ENCODE measurements around the gene C3orf20.

DNA sequence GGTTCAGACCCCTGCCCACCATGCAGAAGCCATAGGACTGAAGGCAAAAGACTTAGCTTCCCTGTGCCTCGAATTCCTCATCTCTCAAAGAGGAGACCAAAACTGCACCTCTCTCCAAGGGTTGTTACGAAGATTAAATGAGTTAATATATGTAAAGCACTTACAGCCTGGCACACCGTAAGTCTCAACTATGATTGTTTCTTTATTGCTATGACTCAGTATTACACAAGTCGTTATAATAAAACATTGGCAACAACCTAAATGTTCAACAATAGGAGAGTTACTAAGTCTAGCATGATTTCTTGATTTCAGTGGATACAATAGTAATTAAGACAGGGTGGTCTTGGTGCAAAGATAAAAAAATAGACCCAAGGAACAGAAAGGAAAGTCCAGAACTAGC is 124.2 kb downstream of the C3orf20 start:
- TF ChIP-seq, protein P1, sequence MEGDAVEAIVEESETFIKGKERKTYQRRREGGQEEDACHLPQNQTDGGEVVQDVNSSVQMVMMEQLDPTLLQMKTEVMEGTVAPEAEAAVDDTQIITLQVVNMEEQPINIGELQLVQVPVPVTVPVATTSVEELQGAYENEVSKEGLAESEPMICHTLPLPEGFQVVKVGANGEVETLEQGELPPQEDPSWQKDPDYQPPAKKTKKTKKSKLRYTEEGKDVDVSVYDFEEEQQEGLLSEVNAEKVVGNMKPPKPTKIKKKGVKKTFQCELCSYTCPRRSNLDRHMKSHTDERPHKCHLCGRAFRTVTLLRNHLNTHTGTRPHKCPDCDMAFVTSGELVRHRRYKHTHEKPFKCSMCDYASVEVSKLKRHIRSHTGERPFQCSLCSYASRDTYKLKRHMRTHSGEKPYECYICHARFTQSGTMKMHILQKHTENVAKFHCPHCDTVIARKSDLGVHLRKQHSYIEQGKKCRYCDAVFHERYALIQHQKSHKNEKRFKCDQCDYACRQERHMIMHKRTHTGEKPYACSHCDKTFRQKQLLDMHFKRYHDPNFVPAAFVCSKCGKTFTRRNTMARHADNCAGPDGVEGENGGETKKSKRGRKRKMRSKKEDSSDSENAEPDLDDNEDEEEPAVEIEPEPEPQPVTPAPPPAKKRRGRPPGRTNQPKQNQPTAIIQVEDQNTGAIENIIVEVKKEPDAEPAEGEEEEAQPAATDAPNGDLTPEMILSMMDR (conservative IDR thresholded peaks at IDR 0.05; ENCODE audit: low read depth in 2 of 2): no peak
- TF ChIP-seq POLR2AphosphoS5 (IDR thresholded peaks at IDR 0.05; ENCODE audit: low read depth) (no peak), CREB1 (CRISPR knock-in tag; IDR thresholded peaks at IDR 0.05; ENCODE audit: low read depth) (no peak), EZH2phosphoT487 (IDR thresholded peaks at IDR 0.05; ENCODE audit: unreplicated experiment) (no peak), JUNB (IDR thresholded peaks at IDR 0.05; ENCODE audit: unreplicated experiment) (no peak), EZH2 (IDR thresholded peaks at IDR 0.05; ENCODE audit: low read depth, unreplicated experiment) (no peak), STAT1 (IDR thresholded peaks at IDR 0.05; ENCODE audit: unreplicated experiment) (no peak), ZNF331 (CRISPR knock-in tag; IDR thresholded peaks at IDR 0.05; ENCODE audit: low read depth) (no peak), NANOG (IDR thresholded peaks at IDR 0.05; ENCODE audit: borderline replicate concordance) (no peak)
- TF ChIP-seq, protein P2, sequence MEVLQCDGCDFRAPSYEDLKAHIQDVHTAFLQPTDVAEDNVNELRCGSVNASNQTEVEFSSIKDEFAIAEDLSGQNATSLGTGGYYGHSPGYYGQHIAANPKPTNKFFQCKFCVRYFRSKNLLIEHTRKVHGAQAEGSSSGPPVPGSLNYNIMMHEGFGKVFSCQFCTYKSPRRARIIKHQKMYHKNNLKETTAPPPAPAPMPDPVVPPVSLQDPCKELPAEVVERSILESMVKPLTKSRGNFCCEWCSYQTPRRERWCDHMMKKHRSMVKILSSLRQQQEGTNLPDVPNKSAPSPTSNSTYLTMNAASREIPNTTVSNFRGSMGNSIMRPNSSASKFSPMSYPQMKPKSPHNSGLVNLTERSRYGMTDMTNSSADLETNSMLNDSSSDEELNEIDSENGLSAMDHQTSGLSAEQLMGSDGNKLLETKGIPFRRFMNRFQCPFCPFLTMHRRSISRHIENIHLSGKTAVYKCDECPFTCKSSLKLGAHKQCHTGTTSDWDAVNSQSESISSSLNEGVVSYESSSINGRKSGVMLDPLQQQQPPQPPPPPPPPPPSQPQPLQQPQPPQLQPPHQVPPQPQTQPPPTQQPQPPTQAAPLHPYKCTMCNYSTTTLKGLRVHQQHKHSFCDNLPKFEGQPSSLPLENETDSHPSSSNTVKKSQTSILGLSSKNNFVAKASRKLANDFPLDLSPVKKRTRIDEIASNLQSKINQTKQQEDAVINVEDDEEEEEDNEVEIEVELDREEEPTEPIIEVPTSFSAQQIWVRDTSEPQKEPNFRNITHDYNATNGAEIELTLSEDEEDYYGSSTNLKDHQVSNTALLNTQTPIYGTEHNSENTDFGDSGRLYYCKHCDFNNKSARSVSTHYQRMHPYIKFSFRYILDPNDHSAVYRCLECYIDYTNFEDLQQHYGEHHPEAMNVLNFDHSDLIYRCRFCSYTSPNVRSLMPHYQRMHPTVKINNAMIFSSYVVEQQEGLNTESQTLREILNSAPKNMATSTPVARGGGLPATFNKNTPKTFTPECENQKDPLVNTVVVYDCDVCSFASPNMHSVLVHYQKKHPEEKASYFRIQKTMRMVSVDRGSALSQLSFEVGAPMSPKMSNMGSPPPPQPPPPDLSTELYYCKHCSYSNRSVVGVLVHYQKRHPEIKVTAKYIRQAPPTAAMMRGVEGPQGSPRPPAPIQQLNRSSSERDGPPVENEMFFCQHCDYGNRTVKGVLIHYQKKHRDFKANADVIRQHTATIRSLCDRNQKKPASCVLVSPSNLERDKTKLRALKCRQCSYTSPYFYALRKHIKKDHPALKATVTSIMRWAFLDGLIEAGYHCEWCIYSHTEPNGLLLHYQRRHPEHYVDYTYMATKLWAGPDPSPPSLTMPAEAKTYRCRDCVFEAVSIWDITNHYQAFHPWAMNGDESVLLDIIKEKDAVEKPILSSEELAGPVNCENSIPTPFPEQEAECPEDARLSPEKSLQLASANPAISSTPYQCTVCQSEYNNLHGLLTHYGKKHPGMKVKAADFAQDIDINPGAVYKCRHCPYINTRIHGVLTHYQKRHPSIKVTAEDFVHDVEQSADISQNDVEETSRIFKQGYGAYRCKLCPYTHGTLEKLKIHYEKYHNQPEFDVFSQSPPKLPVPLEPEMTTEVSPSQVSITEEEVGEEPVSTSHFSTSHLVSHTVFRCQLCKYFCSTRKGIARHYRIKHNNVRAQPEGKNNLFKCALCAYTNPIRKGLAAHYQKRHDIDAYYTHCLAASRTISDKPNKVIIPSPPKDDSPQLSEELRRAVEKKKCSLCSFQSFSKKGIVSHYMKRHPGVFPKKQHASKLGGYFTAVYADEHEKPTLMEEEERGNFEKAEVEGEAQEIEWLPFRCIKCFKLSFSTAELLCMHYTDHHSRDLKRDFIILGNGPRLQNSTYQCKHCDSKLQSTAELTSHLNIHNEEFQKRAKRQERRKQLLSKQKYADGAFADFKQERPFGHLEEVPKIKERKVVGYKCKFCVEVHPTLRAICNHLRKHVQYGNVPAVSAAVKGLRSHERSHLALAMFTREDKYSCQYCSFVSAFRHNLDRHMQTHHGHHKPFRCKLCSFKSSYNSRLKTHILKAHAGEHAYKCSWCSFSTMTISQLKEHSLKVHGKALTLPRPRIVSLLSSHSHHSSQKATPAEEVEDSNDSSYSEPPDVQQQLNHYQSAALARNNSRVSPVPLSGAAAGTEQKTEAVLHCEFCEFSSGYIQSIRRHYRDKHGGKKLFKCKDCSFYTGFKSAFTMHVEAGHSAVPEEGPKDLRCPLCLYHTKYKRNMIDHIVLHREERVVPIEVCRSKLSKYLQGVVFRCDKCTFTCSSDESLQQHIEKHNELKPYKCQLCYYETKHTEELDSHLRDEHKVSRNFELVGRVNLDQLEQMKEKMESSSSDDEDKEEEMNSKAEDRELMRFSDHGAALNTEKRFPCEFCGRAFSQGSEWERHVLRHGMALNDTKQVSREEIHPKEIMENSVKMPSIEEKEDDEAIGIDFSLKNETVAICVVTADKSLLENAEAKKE (CRISPR knock-in tag; IDR thresholded peaks at IDR 0.05): no peak
- TF ChIP-seq, protein P3, sequence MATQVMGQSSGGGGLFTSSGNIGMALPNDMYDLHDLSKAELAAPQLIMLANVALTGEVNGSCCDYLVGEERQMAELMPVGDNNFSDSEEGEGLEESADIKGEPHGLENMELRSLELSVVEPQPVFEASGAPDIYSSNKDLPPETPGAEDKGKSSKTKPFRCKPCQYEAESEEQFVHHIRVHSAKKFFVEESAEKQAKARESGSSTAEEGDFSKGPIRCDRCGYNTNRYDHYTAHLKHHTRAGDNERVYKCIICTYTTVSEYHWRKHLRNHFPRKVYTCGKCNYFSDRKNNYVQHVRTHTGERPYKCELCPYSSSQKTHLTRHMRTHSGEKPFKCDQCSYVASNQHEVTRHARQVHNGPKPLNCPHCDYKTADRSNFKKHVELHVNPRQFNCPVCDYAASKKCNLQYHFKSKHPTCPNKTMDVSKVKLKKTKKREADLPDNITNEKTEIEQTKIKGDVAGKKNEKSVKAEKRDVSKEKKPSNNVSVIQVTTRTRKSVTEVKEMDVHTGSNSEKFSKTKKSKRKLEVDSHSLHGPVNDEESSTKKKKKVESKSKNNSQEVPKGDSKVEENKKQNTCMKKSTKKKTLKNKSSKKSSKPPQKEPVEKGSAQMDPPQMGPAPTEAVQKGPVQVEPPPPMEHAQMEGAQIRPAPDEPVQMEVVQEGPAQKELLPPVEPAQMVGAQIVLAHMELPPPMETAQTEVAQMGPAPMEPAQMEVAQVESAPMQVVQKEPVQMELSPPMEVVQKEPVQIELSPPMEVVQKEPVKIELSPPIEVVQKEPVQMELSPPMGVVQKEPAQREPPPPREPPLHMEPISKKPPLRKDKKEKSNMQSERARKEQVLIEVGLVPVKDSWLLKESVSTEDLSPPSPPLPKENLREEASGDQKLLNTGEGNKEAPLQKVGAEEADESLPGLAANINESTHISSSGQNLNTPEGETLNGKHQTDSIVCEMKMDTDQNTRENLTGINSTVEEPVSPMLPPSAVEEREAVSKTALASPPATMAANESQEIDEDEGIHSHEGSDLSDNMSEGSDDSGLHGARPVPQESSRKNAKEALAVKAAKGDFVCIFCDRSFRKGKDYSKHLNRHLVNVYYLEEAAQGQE (IDR thresholded peaks at IDR 0.05; ENCODE audit: unreplicated experiment): no peak
- TF ChIP-seq, protein P4, sequence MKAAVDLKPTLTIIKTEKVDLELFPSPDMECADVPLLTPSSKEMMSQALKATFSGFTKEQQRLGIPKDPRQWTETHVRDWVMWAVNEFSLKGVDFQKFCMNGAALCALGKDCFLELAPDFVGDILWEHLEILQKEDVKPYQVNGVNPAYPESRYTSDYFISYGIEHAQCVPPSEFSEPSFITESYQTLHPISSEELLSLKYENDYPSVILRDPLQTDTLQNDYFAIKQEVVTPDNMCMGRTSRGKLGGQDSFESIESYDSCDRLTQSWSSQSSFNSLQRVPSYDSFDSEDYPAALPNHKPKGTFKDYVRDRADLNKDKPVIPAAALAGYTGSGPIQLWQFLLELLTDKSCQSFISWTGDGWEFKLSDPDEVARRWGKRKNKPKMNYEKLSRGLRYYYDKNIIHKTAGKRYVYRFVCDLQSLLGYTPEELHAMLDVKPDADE (IDR thresholded peaks at IDR 0.05): no peak
